MCF 10A (cell line): Measurements from ENCODE around the gene MEF2D. TPM values are rescaled to one million over a fixed set of nuclear protein-coding genes. Genes with fewer than 3 reads are reported as not detected.

Source experiments
- BruUV-seq: library from RNA; stranded (reverse); fragments of 400-500 nt; replicated peaks from 2 replicates; lab custom pipeline; 2021; lab: Mats Ljungman, UMichigan
- CTCF ChIA-PET: fragments of 300-600 bp; sonication (Branson Sonifier 250); formaldehyde crosslinking; extraction: SDS; loops from one replicate; lab custom pipeline; 2021; ENCODE audit warnings: antibody characterized with exemption, inconsistent platforms; lab: Yijun Ruan, JAX
- POLR2A ChIA-PET: fragments of 300-600, 350-650 bp; sonication (Branson Sonifier 250); formaldehyde crosslinking; extraction: SDS; loops from one replicate; lab custom pipeline; 2020; ENCODE audit warnings: antibody characterized with exemption, inconsistent platforms; lab: Yijun Ruan, JAX
- DNase-seq: peaks from one replicate; pipeline ENCODE4 v3.0.0-alpha.2; 2018; ENCODE audit not compliant: unreplicated experiment
- H3K27ac Mint-ChIP-seq: one replicate; pipeline ENCODE4 v1.8.0; 2022; ENCODE audit warnings: mild to moderate bottlenecking, low read depth, mixed read lengths; ENCODE audit not compliant: unreplicated experiment
- H3K27me3 Mint-ChIP-seq: one replicate; pipeline ENCODE4 v1.8.0; 2022; ENCODE audit warnings: mixed read lengths; ENCODE audit not compliant: insufficient read depth, unreplicated experiment
- H3K36me3 Mint-ChIP-seq: one replicate; pipeline ENCODE4 v1.8.0; 2022; ENCODE audit warnings: mild to moderate bottlenecking, moderate library complexity, mixed read lengths; ENCODE audit not compliant: insufficient read depth, unreplicated experiment
- H3K4me1 Mint-ChIP-seq: one replicate; pipeline ENCODE4 v1.8.0; 2022; ENCODE audit warnings: mixed read lengths; ENCODE audit not compliant: insufficient read depth, unreplicated experiment
- H3K4me3 Mint-ChIP-seq: one replicate; pipeline ENCODE4 v1.8.0; 2022; ENCODE audit warnings: mild to moderate bottlenecking, moderate library complexity, mixed read lengths; ENCODE audit not compliant: unreplicated experiment
- H3K9me3 Mint-ChIP-seq: one replicate; pipeline ENCODE4 v1.8.0; 2022; ENCODE audit warnings: mixed read lengths; ENCODE audit not compliant: unreplicated experiment
- intact Hi-C: fragments of 100-400 bp; cut with micrococcal nuclease; formaldehyde crosslinking; loops from 2 replicates; pipeline ENCODE4 v1.14.1; 2022
- total RNA-seq: library from RNA; stranded (reverse); gene quantifications from 2 replicates; pipeline ENCODE4 v1.2.3, GENCODE V29; 2022
- TF ChIP-seq, protein P1 (sequence below): fragments of 200-600 bp; IDR thresholded peaks from one replicate; pipeline ENCODE4 v1.8.0; 2022; ENCODE audit warnings: antibody characterized with exemption, mild to moderate bottlenecking; ENCODE audit not compliant: unreplicated experiment

Gene MEF2D
- total RNA-seq, 1 experiment from 2014 or later = 113 TPM

DNA sequence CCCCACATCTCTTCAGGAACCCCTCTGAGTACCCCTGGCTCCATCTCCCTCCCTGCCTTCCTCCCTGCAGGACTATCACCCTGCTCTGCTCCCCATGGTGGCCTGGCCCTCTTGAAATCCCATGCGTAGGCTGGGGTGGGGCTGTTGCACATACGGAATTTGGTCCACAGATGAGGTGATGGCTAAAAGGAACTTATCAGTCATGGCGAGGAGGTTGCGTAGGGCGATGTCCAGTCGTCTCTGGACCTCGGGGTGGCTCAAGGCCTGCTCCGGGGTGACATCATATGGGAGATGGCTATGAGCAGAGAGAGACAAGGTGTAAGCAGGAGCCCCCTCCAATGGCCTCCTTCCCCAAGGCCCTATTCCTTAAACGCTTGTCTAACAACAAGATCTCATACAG is 36.5 kb upstream of the MEF2D start:
- intact Hi-C loops = no loop called here
- ChIA-PET POLR2A (interaction anchor here (0.6 kb wide), 1 partner anchor 21 kb away, joined by 3 read pairs; no protein-coding TSS in a partner anchor), CTCF (interaction anchor here (0.6 to 1.5 kb wide), 3 partner anchors 34 to 123 kb away, joined by 3 to 4 read pairs (median 4); no protein-coding TSS in a partner anchor)
- Mint-ChIP-seq H3K4me1 (no peaks in the 10 kb centered on the region), H3K4me3 (no peak overlapping the region), H3K27me3 (no peaks in the 10 kb centered on the region), H3K27ac (peak overlapping the region; percentile 24), H3K9me3 (no peaks in the 10 kb centered on the region), H3K36me3 (peaks cover 23% of the 10 kb centered on the region)
- TF ChIP-seq, protein P1, sequence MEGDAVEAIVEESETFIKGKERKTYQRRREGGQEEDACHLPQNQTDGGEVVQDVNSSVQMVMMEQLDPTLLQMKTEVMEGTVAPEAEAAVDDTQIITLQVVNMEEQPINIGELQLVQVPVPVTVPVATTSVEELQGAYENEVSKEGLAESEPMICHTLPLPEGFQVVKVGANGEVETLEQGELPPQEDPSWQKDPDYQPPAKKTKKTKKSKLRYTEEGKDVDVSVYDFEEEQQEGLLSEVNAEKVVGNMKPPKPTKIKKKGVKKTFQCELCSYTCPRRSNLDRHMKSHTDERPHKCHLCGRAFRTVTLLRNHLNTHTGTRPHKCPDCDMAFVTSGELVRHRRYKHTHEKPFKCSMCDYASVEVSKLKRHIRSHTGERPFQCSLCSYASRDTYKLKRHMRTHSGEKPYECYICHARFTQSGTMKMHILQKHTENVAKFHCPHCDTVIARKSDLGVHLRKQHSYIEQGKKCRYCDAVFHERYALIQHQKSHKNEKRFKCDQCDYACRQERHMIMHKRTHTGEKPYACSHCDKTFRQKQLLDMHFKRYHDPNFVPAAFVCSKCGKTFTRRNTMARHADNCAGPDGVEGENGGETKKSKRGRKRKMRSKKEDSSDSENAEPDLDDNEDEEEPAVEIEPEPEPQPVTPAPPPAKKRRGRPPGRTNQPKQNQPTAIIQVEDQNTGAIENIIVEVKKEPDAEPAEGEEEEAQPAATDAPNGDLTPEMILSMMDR = no peak
- BruUV-seq = no TSS peak
- no peak for DNase-seq

DNA sequence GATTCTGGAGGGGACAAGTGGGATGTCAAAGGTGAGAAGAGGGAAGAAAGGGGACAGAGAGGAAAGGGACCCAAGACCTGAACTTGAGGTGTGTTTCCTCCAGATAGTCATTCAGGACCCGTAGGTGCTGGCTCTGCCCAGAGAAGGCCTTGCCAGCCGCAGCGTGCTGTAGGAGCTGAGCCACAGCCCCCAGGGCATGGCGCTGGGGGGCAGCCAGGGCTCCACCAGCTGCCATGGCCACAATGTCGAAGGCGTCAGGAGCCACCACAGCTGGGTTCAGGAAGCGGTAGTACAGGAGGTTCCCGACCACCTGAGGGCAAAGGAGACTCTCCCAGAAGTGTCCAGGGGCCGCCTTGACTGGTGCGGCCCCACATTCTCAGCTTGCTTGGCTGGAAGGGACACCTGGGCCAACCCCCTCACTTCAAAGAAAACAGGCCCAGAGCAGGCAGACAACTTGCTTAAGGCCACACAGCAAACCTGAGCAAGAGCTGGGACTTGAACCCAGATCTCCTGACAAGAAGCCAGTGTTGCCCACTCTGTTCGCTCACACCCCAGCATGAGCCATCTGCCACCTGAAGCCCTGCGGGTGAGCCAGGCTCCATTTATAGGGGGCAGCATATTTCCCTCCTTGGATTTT is 34.0 kb upstream of the MEF2D start:
- no peaks in the 10 kb centered on the region for H3K4me1 Mint-ChIP-seq
- CTCF ChIA-PET = interaction anchor here (1.0 to 1.5 kb wide), 3 partner anchors 9 to 148 kb away, joined by 3 read pairs; no protein-coding TSS in a partner anchor

DNA sequence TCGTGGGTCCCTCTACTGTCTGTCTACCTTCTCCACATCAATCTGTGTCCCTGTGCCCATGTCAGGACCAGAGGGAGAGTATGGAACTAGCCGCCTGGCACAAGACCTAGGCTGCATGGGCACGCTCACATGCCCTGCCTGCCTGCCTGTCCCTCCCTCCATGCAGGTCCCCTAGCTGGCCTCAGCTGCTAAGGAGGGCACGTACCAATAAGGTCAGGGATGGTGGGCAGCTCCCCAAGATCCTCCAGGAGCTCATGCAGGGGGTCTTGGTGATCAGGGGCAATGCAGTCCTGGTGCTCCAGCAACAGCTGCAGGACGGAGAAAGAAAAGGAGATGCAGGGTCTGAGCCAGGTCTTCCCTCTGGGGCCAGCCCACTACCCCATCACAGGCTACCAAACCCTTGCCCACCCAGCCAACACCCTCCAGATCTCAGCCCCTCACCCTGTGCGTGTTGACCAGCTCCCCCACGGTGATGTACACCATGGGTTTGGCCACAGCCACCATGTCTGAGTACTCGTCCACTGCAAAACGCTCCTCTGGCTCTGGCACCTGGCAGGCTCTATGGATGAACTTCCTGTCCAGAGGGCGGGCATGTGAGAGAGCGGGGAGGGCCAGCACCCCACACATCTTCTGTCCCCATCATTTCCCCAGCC is 33.1 kb upstream of the MEF2D start:
- H3K9me3 Mint-ChIP-seq = no peaks in the 10 kb centered on the region

More for the DNA sequence above, 34.0 kb upstream of the MEF2D start:
- Mint-ChIP-seq H3K4me3 (no peak overlapping the region), H3K27me3 (no peaks in the 10 kb centered on the region), H3K9me3 (no peaks in the 10 kb centered on the region), H3K36me3 (peaks cover 14% of the 10 kb centered on the region), H3K27ac (peak overlapping the region; percentile 13)
- BruUV-seq = no TSS peak
- POLR2A ChIA-PET = interaction anchor here (1.0 kb wide), 1 partner anchor 10 kb away, joined by 3 read pairs; no protein-coding TSS in a partner anchor
- intact Hi-C loops = no loop called here
- TF ChIP-seq, protein P1 = no peak
- no peak for DNase-seq

DNA sequence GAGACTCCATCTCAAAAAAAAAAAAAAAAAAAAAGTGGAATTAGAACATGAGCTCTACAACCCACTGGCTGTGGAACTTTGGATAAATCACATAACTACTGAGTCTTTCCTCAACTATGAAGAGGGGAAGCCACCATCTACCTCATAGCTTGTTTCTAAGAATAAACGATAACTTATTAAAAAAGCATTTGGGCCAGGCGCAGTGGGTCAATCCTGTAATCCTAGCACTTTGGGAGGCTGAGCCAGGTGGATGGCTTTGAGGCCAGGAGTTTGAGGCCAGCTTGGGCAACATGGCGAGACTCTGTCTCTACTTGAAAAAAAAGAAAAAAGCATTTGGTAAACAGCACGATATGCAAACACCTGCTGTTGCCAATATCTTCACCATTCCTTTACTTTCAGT is 31.8 kb upstream of the MEF2D start:
- TF ChIP-seq, protein P1 = no peak
- Mint-ChIP-seq H3K4me1 (no peaks in the 10 kb centered on the region), H3K27ac (no peak overlapping the region), H3K9me3 (no peaks in the 10 kb centered on the region), H3K4me3 (no peak overlapping the region), H3K27me3 (no peaks in the 10 kb centered on the region), H3K36me3 (peaks cover 10% of the 10 kb centered on the region)
- ChIA-PET CTCF (interaction anchor here (0.6 to 2.3 kb wide), 12 partner anchors 11 to 196 kb away, joined by 3 to 9 read pairs (median 3); no protein-coding TSS in a partner anchor), POLR2A (no interaction called here)
- DNase-seq = no peak
- BruUV-seq = no TSS peak
- intact Hi-C loops = no loop called here

More for the DNA sequence above, 33.1 kb upstream of the MEF2D start:
- H3K36me3 Mint-ChIP-seq = peaks cover 22% of the 10 kb centered on the region
- H3K4me1 Mint-ChIP-seq = no peaks in the 10 kb centered on the region
- BruUV-seq = no TSS peak
- CTCF ChIA-PET = interaction anchor here (0.5 to 1.1 kb wide), 4 partner anchors 10 to 197 kb away, joined by 3 to 5 read pairs (median 3); no protein-coding TSS in a partner anchor
- TF ChIP-seq, protein P1 = no peak
- intact Hi-C loops = no loop called here
- DNase-seq = no peak
- H3K27me3 Mint-ChIP-seq = no peaks in the 10 kb centered on the region
- POLR2A ChIA-PET = no interaction called here
- H3K27ac Mint-ChIP-seq = peak overlapping the region; percentile 13
- no peak overlapping the region for H3K4me3 Mint-ChIP-seq
